Endothelial cell of umbilical vein (primary cell): ENCODE results near the gene METAP1.
"Not testable (repeated sequence)": the region's sequence is repeated elsewhere in the genome, so short reads cannot be mapped to it uniquely, and the experiment has no call there.

Experiments used
- EZH2 ChIP-seq: IDR thresholded peaks from 2 replicates; pipeline ENCODE4 v1.6.1; 2012; ENCODE audit warnings: borderline replicate concordance, low read depth, mild to moderate bottlenecking, moderate library complexity, low read length, inconsistent platforms; ENCODE audit not compliant: severe bottlenecking
- FOS ChIP-seq: IDR thresholded peaks from 2 replicates; pipeline ENCODE4 v1.6.1; 2011; ENCODE audit warnings: mild to moderate bottlenecking, low read length, moderate library complexity, borderline replicate concordance; ENCODE audit not compliant: insufficient read depth
- JUN ChIP-seq: IDR thresholded peaks from 2 replicates; pipeline ENCODE4 v1.6.1; 2011; ENCODE audit warnings: borderline replicate concordance, low read depth; ENCODE audit not compliant: insufficient read length, insufficient read depth
- POLR2A ChIP-seq: IDR thresholded peaks from 2 replicates; pipeline ENCODE4 v1.6.1; 2012; ENCODE audit warnings: low read depth, mild to moderate bottlenecking, control low read depth, low read length
- POLR2AphosphoS5 ChIP-seq: IDR thresholded peaks from 2 replicates; pipeline ENCODE4 v1.6.1; 2012; ENCODE audit warnings: low read depth, mild to moderate bottlenecking, control low read depth, low read length, moderate library complexity; ENCODE audit not compliant: insufficient read depth
- TF ChIP-seq, protein P1 (sequence below), 2 donors: IDR thresholded peaks; 1 replicate in 1 of 2; 2 replicates in 1 of 2; pipeline ENCODE4 v1.5.1; 2011; ENCODE audit warnings: low read length in 2 of 2, mild to moderate bottlenecking in 2 of 2, moderate library complexity in 2 of 2, control low read depth in 1 of 2, inconsistent platforms in 1 of 2, low read depth in 1 of 2; ENCODE audit not compliant: insufficient read depth in 1 of 2; ENCODE audit errors: extremely low read depth in 1 of 2
- TF ChIP-seq, protein P2 (sequence below): IDR thresholded peaks from 2 replicates; pipeline ENCODE4 v1.6.1; 2011; ENCODE audit not compliant: insufficient read depth, insufficient read length

DNA sequence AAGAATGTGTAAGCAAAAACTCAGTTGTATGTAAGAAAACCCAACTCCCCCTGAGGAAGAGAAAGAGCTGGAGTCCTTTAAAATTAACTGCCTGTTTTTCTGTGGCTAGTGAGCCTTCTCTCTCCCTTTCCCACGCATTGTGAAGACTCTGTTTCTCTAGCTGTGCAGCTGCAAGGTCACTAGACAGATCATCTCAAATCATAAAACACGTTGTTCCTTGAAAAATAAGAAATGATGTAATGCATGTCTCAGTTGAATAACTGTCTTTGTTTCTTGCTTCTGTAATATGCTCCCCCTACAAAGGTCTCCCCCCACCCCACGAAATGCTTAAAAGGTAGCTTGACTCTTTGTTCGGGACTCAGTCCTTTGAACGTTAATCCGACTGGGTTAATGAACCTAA is 85.3 kb downstream of the METAP1 start:
- TF ChIP-seq FOS, POLR2A, EZH2, POLR2AphosphoS5, JUN: not testable (repeated sequence)
- TF ChIP-seq, protein P1, sequence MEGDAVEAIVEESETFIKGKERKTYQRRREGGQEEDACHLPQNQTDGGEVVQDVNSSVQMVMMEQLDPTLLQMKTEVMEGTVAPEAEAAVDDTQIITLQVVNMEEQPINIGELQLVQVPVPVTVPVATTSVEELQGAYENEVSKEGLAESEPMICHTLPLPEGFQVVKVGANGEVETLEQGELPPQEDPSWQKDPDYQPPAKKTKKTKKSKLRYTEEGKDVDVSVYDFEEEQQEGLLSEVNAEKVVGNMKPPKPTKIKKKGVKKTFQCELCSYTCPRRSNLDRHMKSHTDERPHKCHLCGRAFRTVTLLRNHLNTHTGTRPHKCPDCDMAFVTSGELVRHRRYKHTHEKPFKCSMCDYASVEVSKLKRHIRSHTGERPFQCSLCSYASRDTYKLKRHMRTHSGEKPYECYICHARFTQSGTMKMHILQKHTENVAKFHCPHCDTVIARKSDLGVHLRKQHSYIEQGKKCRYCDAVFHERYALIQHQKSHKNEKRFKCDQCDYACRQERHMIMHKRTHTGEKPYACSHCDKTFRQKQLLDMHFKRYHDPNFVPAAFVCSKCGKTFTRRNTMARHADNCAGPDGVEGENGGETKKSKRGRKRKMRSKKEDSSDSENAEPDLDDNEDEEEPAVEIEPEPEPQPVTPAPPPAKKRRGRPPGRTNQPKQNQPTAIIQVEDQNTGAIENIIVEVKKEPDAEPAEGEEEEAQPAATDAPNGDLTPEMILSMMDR (IDR thresholded peaks at IDR 0.05; ENCODE audit: extremely low read depth in 1 of 2, insufficient read depth in 1 of 2, low read depth in 1 of 2, low read length in 2 of 2) = not testable (repeated sequence)
- TF ChIP-seq, protein P2, sequence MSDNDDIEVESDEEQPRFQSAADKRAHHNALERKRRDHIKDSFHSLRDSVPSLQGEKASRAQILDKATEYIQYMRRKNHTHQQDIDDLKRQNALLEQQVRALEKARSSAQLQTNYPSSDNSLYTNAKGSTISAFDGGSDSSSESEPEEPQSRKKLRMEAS = not testable (repeated sequence)
